ENCODE data around the gene VAMP5. TPM values are rescaled to one million over a fixed set of nuclear protein-coding genes. Genes with fewer than 3 reads are reported as not detected.

VAMP5 gene
- total RNA-seq, 1 experiment from 2014 or later = 0.59 TPM

- no peaks in the 10 kb centered on the region for H3K27me3 ChIP-seq (ENCODE audit: insufficient read depth, low read length)
- peaks cover 56 to 87% (median 79%) of the 10 kb centered on the region in 3 experiments for H3K36me3 Mint-ChIP-seq (ENCODE audit: insufficient read depth in 1 of 3, low read depth in 3 of 3)
- H3K4ac ChIP-seq (ENCODE audit: low read depth, low read length) = no peak overlapping the region
- no peak overlapping the region for H3K56ac ChIP-seq (ENCODE audit: insufficient read length, low read depth, low read length)
- no peak overlapping the region for H2BK12ac ChIP-seq (ENCODE audit: insufficient read length, low read depth, low read length)
- TF ChIP-seq CTCF (conservative IDR thresholded peaks at IDR 0.05) = no peak
- no peak overlapping the region; a peak in 1 of 7 replicates for H3K27ac Mint-ChIP-seq
- H3K14ac ChIP-seq (ENCODE audit: insufficient read depth, low read length) = no peak overlapping the region
- H4K8ac ChIP-seq (replicated peaks; ENCODE audit: insufficient read length, low read depth, low read length) = no peak overlapping the region
- H3K4me2 ChIP-seq (ENCODE audit: insufficient read depth, insufficient read length, low read length) = no peak overlapping the region
- H3K27me3 Mint-ChIP-seq (ENCODE audit: low read depth) = no peaks in the 10 kb centered on the region
- no peaks in the 10 kb centered on the region for H4K20me1 ChIP-seq (ENCODE audit: control insufficient read depth, insufficient read depth, insufficient read length)
- H3K9me3 Mint-ChIP-seq = no peaks in the 10 kb centered on the region
- no peak overlapping the region for H2BK15ac ChIP-seq (ENCODE audit: low read depth, low read length)
- H3K27ac ChIP-seq (ENCODE audit: insufficient read length, low read depth, low read length) = no peak overlapping the region
- H2BK5ac ChIP-seq (ENCODE audit: insufficient read length, low read length) = no peak overlapping the region
- no peak overlapping the region for H3K4me3 Mint-ChIP-seq
- H3K4me1 ChIP-seq (ENCODE audit: insufficient read depth, low read length) = no peaks in the 10 kb centered on the region
- no peak overlapping the region for H2AK5ac ChIP-seq (ENCODE audit: insufficient read length, low read length)
- no peaks in the 10 kb centered on the region for H3K9me3 ChIP-seq (ENCODE audit: control insufficient read depth, low read depth, low read length)
- H3K79me1 ChIP-seq (ENCODE audit: insufficient read depth, low read depth, low read length, poor library complexity, severe bottlenecking) = no peaks in the 10 kb centered on the region
- H3K23ac ChIP-seq (ENCODE audit: insufficient read length, low read depth, low read length) = no peak overlapping the region
- no peak overlapping the region for H2BK20ac ChIP-seq (ENCODE audit: low read depth, low read length, poor library complexity, severe bottlenecking)
- no peak overlapping the region for H3K9ac ChIP-seq (ENCODE audit: extremely low read depth, insufficient read length, low read length)
- H2BK120ac ChIP-seq (ENCODE audit: low read depth, low read length, poor library complexity, severe bottlenecking) = no peak overlapping the region
- H3T11ph ChIP-seq (ENCODE audit: low read length) = no peak overlapping the region
- no peak overlapping the region for H4K5ac ChIP-seq (ENCODE audit: insufficient read length, low read depth, low read length)
- H3K23me2 ChIP-seq (ENCODE audit: insufficient read length, low read depth, low read length, poor library complexity, severe bottlenecking) = no peaks in the 10 kb centered on the region
- H3K79me2 ChIP-seq (ENCODE audit: insufficient read depth, low read length) = no peaks in the 10 kb centered on the region
- no CpG with 5 or more reads among the region's 4 CpGs for WGBS (ENCODE audit: extremely low coverage, insufficient read length, low lambda C conversion rate)
- no peak overlapping the region for H4K91ac ChIP-seq (ENCODE audit: insufficient read length, low read depth, low read length)
- H3K18ac ChIP-seq (ENCODE audit: insufficient read length, low read depth, low read length) = no peak overlapping the region
- no peak for DNase-seq
- no peaks in the 10 kb centered on the region for H3K4me1 Mint-ChIP-seq
- H2AFZ ChIP-seq (ENCODE audit: low read length) = no peak overlapping the region
Measured at GRCh38 chr2:85635636-85636035, 51.4 kb downstream of the VAMP5 start.

All from H9 (cell line).